T1000 (cell line): Measurements from ENCODE around the gene POGLUT3.

Experiments
- DNase-seq: peaks from one replicate; lab custom pipeline; 2025; ENCODE audit warnings: mixed read lengths; lab: John Stamatoyannopoulos, UW

The POGLUT3 gene

DNA sequence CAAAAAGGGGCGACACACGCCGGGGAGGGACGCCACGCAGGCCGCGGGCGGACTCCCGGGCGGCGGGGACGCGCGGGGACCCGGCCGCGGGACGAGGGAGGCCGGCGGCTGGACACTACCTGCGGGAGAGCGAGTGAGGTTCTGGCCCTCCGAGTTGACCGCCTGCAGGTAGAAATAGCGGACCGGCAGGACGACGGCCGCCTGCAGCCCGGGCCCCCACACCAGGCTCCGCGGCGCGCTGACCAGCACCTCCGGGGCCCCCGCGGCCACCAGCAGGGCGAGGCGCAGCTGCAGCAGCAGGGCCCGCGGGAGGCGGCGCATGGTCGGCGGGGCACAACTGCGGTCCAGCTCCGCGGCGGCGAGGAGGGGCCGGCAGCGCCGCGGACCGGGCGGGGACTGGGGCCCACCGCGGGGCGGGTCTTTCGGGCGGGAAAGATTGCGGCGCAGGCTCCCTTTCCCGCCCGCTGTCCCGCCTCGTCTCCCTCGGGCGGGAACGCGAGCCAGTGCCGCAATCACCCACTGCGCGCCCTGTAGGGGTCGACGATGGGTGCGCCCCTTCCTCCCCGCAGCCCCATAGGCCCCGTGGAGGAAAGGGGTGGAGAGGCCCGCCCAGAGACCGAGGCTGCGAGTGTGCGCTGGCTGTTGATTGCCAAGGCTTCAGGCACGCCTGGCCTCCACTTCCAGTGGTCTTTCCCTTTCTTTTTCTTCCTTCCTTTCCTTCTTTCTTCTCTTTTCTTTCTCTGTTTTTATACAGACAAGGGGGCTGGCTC, at the start of gene POGLUT3:
POGLUT3 (minus strand) TSS at position 339 of the 770 bp plus-strand sequence; CDS start at position 321, 18 bp downstream.
- no peak for DNase-seq

DNA sequence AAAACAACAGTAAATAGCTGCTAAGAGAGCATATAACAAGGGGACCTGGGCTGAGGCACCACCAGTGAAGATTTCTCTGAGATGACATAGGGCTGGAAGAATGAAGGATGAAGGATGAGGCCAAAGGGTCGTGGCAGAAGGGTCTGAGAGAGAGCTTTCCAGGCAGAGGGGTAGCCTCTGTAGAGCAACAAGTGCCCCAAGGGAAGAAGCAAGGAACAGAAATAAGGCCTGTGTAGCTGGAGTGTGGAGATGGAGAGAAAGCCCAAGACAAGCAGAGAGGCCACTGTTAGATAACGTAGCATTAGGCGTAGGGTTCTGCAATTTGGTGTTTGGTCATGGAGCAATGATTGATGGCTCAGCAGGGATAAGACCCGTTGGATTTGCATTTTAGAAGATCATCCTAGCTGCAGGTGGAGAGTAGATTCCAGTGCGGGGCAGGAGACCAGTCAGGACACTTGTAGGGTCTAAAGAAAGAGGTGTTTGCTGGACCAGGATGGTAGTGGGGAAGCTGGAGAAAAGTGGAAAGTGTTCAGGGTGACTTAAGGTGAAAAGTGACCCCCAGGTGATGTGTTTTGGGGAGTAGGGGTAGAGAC, 47.8 kb upstream of the POGLUT3 start:
- DNase-seq, result no peak

GRCh38 chr11:108543316-108543964, 45.3 kb upstream of the POGLUT3 start:
- no peak for DNase-seq

- DNase-seq, result no peak
Observed at GRCh38 chr11:108541531-108541930, 43.3 kb upstream of the POGLUT3 start.

DNA sequence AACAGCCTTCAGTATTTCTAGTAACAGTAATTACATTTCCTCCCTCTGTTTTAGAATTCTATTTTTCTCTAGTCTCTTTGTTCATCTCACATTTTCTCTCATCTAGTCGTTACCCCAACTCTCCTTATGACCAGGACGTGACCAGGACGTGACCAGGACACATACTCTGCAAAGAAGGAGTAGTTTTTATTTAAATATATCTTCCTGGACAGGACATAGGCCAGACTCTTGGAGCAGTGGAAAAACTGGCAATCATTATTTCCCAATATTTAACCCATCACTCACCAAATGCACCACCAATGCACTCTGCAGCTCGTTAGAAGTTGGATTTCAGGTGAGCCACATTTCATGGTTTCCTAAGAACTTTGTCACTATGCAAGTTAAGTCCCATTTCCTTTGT, 40.3 kb upstream of the POGLUT3 start:
- DNase-seq, result no peak

DNA sequence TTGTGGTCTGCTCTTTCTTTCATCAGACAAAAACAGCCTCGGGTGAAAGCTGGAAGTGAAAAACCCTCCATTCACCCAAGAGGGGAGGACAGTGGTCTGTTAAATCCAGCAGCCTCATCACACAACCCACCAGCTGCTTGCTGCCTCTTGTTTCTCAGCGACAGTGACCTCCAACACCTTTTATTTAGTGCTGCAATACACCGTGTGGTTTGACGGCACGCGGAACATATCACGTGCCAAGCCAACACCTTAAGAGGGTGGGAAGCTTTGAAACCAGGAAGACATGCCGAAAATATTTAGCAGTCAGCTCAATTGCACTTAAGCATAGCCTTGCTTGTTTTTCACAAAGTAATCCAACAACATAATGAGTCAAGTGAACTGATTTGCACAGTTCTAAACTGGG, 39.8 kb upstream of the POGLUT3 start:
- DNase-seq, result no peak

GRCh38 chr11:108536783-108537182, 38.6 kb upstream of the POGLUT3 start:
- DNase-seq, result no peak

DNA sequence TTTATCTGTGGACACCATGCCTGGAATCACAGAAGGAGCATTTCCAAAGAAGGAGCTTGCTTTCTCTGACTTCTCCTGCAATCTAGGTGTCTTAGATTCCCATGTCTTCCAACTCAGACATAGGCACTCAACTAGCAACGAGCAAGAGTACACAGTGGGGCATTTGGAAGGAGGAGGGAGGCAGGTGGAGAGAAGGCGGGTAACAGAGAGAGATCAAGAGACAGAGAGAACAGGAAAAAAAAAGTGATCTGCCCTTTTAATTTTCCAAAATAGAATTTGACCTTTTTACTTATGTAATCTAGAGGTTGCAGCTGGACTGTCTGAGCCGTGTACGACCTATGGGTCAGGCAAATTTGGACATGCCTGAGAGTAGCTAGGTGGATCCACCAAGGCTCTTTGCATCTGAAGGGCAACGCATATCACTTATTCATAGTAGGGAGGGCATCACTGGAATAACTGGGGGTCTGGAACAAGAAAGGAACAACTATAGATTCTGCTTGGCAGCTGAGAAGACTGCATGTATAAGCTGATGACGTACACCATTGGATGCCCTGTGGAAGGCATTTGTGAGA, 37.3 kb upstream of the POGLUT3 start:
- no peak for DNase-seq

GRCh38 chr11:108534274-108534882, 36.2 kb upstream of the POGLUT3 start:
- no peak for DNase-seq

DNA sequence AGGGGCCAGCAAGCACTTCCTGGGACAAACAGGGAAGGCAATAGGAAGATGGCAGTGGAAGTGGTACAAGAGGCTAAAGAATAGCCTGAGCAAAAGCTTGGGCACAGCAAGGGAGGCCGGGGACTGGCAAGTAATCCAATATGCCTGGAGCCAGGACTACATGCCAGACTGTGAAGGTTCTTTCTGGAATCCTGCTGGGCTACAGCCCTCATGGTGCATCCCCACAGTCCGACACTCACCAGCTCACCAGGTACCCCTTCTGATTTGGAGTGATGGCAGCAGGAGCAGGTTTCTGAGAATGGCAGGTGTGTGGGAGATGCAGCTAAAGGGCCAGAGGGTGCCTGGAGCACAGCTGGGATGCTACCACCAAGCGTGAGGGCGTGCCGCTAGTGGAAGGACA, 32.2 kb upstream of the POGLUT3 start:
- DNase-seq, result no peak

GRCh38 chr11:108527382-108527781, 29.2 kb upstream of the POGLUT3 start:
- DNase-seq, result no peak

DNA sequence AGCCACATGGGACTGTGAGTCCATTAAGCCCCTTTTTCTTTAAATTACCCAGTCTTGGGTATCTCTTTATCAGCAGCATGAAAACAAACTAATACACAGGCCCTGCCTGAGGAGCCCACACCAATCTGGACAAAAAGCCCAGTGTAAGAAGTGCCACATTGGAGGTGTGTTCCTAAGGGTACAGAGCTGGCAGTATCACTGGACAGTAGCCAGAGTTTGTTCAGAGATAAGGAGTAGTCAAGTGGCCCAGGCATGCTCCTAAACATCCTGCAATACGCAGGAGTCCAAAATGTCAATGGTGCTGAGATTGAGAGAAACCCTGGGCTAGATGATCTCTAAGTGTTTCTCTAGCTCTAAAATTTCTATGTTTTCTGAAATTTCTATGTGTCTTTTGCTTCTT, 27.0 kb upstream of the POGLUT3 start:
- no peak for DNase-seq

DNA sequence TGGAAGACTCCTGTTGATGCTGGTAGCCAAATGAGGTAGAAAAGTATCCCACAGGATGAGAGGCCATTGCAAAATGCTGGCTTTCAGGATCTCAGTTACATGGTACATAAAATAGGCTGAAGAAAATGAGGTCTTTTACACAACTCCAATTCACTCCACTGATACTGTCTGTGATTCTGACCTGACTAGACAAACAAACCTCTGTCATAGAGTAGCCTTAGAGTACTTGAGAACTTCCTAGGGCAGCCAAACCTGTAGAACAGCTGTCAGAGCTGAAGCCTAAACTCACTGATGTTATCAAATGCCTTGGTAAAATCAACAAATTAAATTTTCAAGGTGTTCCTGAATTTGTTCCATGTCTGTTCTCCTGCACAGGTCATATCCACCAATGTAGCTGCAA, 26.2 kb upstream of the POGLUT3 start:
- DNase-seq, result no peak

GRCh38 chr11:108522318-108522717, 24.1 kb upstream of the POGLUT3 start:
- DNase-seq, result no peak

- DNase-seq, result no peak
Observed at GRCh38 chr11:108518581-108518980, 20.4 kb upstream of the POGLUT3 start.

GRCh38 chr11:108516125-108516524, 17.9 kb upstream of the POGLUT3 start:
- DNase-seq, result no peak

GRCh38 chr11:108512708-108513107, 14.5 kb upstream of the POGLUT3 start:
- no peak for DNase-seq

- DNase-seq, result no peak
Observed at GRCh38 chr11:108511851-108512474, 13.8 kb upstream of the POGLUT3 start.

GRCh38 chr11:108508653-108509593, 10.7 kb upstream of the POGLUT3 start:
- DNase-seq, result no peak

- no peak for DNase-seq
Observed at GRCh38 chr11:108501396-108501795, 3.2 kb upstream of the POGLUT3 start.

GRCh38 chr11:108500721-108501120, 2.5 kb upstream of the POGLUT3 start:
- no peak for DNase-seq
